PFSK-1 (cell line): ENCODE data around the gene XYLT2.

ENCODE experiments used
- POLR2AphosphoS5 ChIP-seq: IDR thresholded peaks from 2 replicates; pipeline ENCODE4 v1.6.1; 2012; ENCODE audit warnings: low read depth, mild to moderate bottlenecking, control low read depth, low read length, moderate library complexity
- SIN3A ChIP-seq: IDR thresholded peaks from 2 replicates; pipeline ENCODE4 v1.6.1; 2012; ENCODE audit warnings: mild to moderate bottlenecking, low read length, moderate library complexity, borderline replicate concordance; ENCODE audit not compliant: insufficient read depth
- TF ChIP-seq, protein P1 (sequence below), 2 experiments: IDR thresholded peaks; 2 replicates each; pipeline versions ENCODE4 v1.6.1 to v1.8.0; 2011 to 2012; ENCODE audit warnings: low read depth in 2 of 2, low read length in 2 of 2, control low read depth in 1 of 2, inconsistent platforms in 1 of 2, mild to moderate bottlenecking in 1 of 2, moderate library complexity in 1 of 2; ENCODE audit not compliant: insufficient read depth in 1 of 2

DNA sequence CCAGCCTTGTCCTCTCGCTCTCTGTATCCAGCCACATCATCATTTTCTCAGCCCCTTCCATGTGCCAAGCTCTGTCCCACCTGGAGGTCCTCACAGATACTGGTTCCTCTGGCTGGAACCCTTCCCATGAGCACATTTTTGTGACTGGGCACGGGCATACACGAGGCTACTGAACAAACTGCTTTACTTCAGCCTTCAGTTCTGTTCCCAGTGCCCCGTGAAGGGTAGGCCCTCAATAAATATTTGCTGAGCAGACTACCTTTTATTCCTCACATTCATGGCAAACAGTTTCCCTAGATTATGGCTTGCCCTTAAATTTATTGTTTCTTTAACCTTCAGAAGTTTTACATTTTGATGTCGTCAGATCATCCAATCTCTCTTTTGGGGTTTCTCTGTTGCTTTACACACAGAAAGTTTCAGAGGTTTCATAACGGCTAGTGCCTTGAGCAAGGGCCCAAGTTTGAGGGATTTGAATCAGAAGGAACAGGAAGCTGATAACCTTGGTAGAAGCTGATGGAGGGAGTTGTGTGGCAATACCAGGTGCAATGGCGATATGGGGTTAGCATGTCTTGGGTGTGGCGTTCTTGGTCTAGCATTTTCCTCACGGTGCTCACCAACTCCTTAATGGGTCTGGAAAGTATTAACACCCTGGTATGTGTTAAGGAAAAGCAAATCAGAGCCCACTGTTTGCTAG is 43.9 kb upstream of the XYLT2 start:
- TF ChIP-seq, protein P1, sequence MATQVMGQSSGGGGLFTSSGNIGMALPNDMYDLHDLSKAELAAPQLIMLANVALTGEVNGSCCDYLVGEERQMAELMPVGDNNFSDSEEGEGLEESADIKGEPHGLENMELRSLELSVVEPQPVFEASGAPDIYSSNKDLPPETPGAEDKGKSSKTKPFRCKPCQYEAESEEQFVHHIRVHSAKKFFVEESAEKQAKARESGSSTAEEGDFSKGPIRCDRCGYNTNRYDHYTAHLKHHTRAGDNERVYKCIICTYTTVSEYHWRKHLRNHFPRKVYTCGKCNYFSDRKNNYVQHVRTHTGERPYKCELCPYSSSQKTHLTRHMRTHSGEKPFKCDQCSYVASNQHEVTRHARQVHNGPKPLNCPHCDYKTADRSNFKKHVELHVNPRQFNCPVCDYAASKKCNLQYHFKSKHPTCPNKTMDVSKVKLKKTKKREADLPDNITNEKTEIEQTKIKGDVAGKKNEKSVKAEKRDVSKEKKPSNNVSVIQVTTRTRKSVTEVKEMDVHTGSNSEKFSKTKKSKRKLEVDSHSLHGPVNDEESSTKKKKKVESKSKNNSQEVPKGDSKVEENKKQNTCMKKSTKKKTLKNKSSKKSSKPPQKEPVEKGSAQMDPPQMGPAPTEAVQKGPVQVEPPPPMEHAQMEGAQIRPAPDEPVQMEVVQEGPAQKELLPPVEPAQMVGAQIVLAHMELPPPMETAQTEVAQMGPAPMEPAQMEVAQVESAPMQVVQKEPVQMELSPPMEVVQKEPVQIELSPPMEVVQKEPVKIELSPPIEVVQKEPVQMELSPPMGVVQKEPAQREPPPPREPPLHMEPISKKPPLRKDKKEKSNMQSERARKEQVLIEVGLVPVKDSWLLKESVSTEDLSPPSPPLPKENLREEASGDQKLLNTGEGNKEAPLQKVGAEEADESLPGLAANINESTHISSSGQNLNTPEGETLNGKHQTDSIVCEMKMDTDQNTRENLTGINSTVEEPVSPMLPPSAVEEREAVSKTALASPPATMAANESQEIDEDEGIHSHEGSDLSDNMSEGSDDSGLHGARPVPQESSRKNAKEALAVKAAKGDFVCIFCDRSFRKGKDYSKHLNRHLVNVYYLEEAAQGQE (IDR thresholded peaks at IDR 0.05; ENCODE audit: insufficient read depth in 1 of 2, low read depth in 2 of 2, low read length in 2 of 2) = no peak
- TF ChIP-seq POLR2AphosphoS5 (no peak), SIN3A (no peak)
